SH-SY5Y (cell line): Measurements from ENCODE around the gene SHB.

Experiments used
- GATA2 ChIP-seq: IDR thresholded peaks from 2 replicates; pipeline ENCODE4 v1.6.1; 2011; ENCODE audit warnings: mild to moderate bottlenecking, low read depth, low read length
- GATA3 ChIP-seq: IDR thresholded peaks from 2 replicates; pipeline ENCODE4 v1.6.1; 2011; ENCODE audit warnings: low read depth, mild to moderate bottlenecking, low read length, moderate library complexity

DNA sequence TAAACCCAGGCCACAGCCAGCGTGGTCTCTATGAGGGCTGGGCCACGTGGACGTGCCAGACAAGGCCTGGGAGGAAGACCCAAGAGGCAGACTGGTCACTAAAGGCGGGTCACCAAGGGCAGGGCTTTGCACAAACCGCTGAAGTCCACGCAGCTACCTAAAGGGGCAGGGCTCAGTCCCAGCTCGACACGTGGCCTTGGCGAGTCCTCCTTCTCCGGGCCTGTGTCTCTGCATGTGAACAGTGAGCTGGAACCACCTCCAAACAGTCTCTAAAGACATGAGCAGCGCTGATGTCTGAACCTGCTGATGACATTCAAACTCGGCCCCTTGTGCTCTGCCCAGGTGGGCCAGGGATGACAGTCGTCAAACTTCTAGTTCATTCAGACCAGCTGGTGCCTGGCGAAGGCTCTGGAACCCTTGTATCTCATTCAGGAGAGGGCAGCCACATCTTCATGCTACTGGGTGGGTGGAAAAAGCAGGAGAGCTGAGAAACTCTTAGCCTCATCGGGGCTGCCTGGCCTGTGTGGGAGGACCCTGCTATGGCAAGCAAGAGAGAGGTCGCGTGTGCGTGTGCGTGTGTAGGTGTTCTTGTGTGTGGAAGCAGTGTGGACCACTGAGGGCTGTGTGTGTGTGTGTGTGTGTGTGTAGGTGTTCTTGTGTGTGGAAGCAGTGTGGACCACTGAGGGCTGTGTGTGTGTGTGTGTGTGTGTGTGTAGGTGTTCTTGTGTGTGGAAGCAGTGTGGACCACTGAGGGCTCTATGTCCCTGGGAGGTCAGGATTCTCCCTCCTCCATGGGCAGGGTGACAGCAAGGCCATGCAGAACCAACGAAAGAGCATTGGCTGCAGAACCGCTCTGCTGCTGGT, 151.0 kb downstream of the SHB start:
- TF ChIP-seq GATA2: no peak
- TF ChIP-seq GATA3: no peak
